ENCODE results near the gene EPHB6.

The EPHB6 gene

DNA sequence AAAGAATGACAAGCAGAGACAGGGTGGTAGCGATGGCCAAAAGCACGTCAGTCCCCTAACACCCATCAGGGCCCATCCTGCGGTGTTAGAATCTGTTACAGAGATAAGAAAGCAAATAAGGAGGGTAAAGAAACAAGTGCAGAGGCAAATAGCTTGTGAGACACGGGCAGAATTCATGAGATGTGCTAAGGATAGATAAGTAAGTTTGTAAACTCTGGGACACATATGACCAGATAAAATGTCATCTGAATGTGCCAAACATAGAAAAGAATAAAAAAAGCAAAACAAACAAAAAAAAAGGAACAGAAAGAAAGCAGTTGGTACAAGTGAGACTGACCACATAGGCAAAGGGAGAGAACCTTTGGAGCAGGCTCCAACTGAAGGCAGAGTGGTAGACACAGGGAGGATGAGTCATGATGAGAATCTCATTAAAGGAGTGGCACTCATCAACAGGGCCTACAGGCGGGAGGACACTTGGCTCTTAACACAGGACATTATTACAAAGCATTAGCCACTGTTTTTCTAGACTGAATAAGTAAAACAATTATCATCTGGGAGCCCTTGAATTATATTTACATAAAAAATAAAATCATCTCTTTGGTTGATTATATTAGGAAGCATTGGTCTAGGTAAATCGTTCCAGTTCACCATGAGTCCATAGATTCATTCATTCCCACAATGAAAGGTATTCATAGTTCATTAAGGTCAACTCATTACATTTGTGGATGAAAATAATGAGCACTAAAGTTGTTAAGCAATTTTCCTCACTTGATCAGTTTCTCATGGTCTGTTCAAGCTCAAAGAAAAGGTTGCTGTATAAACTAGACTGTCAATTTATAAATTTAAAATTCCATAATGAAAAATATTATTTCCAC is 21.5 kb upstream of the EPHB6 start:
- DNase-seq (ENCODE audit: low read depth in 1 of 2, low spot score in 1 of 2), result no peak

DNA sequence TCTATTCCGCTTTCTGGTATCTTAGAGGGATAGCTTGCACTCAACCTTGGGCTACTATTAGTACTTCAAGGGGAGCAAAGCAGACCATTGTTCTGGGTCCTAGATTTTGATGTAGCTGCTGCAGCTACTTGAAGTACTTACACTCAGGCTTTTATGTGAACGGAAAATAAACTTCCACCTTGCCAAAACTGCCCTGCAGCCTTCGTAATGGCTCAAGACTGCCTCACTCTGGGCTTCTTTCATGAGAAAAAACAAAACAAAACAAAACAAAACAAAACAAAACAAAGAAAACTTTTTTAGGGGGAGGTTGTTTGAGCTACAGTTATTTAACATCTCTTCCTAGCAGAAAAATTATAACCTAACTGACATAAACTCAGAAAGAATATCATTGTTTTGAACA is 19.4 kb upstream of the EPHB6 start:
- DNase-seq (ENCODE audit: low read depth in 1 of 2, low spot score in 1 of 2), result no peak

DNA sequence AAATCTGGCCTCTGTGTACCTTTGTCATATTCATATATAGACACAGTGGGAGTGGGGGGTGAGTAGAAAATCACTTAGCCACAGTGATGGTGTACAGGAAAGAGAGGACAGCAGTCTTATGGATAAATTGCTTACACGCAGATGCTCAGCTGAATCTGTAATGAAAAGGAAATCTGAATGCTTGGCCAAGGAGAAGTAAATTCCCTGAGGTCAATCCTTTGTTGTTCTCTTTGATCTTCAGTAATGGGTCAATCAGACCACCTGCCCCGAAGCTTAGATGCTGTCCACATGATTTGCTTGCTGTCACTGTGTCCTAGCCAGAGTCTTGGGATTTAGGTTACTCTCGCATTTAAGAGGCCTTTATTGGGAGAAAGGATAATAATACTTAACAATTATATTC is 18.4 kb upstream of the EPHB6 start:
- DNase-seq (ENCODE audit: low read depth in 1 of 2, low spot score in 1 of 2), result no peak

DNA sequence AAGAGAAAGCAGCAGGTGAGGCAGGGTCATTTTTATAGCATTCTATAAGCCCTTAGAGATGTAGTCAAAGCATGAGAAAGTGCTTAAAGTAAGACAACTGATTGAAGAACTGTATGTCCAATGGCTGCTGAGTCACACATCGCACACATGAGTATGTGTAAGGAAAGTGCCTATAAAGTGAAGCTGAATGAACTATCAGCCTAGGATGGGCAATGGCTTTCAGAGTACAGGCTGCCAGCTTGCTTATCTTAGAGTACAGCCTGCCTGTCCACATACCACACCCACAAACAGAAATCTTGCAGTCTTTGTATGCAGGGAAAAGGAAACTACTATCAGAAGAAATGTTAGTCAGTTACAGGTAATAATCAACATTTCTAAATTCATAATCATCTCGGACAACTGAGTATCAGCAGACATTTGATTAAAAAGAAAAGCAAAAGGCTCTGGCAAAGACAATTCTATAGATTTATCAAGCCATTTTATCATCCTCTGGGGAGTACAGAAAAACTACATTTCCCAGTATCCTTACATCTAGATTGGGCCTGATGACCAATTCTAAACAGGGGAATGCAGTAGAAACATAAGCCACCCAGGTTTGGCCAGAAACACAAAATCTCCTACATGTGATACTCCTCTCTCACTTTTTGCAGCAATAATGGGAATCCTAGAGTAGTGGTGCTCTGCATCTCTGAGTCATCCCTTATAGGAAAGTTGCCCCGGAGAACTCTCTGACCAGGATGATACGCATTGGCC is 16.2 kb upstream of the EPHB6 start:
- no peak for DNase-seq (ENCODE audit: low read depth in 1 of 2, low spot score in 1 of 2)

DNA sequence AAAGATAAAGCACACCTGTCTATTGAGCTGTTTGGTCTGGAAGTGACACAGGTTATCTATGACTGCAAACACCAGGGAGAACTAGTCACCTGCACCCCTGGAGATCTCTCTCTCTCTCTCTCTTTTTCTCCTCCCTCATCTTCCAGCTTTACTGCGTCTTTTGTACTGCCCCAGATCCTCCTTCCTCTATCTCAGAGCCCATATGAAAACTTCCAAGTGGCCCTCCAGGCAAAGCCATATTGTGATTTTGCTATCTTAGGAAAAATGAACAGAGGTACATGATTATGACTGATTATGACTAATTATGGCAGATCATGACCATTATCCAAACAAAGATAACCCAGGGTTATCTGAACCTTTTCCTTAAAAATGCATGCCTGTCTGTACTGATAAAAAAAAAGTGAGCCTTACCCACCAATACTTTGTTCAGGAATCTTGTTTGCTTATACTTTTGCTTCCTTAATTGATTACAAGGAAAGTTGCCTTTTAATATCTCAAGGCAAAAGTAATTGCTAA is 12.6 kb upstream of the EPHB6 start:
- DNase-seq (ENCODE audit: low read depth in 1 of 2, low spot score in 1 of 2), result no peak

DNA sequence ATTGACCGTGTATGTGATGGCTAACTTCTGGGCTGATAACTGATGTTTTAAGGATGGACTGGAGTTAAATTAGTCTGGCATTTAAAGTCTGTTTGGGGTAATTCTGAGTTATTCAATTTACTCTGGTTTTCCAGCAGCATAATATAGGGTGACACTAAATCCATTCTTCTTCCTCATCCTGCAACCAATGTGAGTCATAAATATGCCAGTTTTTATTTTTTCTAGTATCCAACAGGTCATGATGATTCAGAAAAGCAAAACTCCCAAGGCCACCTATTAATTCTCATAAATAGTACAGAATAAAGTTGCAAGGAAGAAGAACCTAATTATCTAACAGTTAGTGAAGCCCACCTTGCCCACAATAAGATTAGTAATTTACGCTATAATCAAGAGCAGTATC is 7.5 kb upstream of the EPHB6 start:
- no peak for DNase-seq (ENCODE audit: low read depth in 1 of 2, low spot score in 1 of 2)

DNA sequence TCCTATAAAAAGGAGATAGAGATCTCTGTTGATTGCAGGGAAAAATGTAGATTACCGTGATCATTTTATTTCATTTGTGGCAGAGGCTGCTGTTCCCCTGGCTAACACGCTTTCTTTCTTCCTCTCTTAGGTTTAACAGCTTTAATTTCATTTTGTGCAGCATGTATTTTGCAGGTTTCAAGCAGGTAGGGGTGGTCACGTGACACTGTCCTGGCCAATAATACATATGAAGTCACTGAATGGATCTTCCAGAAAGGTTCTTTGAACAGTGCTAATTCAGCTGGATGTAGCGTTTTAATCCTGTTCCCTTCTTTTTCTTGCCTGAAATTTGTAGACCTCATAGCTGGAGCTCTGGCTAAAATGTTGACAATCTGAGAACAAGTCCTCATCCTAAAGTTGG is 3.6 kb upstream of the EPHB6 start:
- no peak for DNase-seq (ENCODE audit: low read depth in 1 of 2, low spot score in 1 of 2)

DNA sequence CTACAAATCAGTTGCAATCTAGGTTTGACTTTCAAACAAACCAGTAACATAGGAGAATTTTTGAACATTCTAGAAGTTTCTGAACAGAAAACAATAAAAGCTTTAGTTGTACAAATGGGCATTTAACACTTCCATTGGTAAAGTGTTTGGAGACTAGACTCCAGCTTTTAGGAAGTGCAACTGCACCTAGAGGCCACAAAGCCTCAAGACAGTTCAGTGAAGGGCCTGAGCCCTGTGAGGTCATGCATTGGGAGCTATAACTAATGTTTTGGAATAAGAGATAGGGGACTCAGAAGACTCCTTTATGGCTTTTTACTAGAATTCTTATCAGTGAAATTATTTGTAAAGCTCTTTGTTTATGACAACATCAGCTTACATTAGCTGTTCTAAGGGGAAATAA is 3.0 kb upstream of the EPHB6 start:
- DNase-seq (ENCODE audit: low read depth in 1 of 2, low spot score in 1 of 2), result no peak

DNA sequence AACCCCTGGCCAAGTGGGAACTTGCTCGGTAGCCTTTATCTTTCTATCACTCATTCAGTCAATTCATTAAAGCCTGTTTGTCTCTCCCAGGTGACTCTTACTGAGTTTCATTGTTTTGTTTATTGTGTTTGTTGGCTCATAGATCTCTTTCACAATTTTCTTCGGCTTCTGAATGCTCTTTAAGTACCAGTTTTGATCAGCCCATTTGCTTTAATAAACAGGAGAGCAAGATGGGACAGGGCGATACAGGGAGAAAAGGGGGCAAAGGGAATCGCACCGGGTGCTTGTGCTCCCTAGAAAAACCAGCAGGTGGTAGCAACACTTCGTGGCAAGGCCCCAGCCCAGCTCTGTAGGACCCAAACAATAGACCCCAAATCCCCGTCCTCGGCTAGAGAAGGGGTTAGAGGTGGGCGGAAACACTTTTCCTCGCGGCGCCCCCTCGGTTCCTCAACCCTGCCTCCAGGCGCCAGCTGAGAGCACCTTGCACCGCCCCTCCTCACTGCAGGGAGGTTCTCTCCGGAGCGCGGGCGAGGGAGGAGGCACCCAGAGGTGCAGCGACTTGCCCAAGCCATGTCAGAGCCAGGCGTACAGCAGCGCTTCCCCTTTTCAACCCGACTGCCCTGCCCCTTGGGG is 1.0 kb upstream of the EPHB6 start:
- peak in 1 of 2 donors; percentile 49 for DNase-seq (ENCODE audit: low read depth in 1 of 2, low spot score in 1 of 2)

DNA sequence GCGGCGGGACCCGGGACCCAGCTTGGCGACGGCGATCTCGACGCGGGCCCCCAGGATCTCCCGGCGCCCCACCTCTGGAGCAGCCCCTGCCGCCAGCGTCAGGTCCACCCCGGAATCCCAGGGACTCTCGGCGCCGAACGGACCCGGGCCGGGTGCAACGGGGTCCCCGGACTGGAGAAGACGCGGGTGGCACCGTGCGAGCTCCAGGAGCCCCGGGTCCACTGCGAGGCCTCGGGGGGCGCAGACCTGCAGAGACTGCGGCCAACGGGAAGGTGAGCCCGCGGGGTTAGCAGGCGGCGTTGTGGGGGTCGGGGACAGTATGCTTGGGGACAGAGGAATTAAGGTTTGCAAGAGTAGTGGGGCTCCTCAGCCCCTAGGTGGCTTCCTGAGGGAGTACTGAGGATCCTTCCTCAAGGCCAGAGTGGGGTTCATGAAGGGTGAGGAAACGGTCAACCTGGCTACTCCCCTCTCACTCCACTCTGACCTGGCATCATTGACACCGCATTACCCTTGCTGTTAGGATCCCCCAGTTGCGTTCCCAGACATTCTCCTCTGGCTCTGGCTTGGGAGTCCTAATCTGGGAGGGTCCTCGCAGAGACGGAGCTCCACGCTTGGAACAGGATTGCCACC is 353 bp downstream of the EPHB6 start:
- no peak for DNase-seq (ENCODE audit: low read depth in 1 of 2, low spot score in 1 of 2)

DNA sequence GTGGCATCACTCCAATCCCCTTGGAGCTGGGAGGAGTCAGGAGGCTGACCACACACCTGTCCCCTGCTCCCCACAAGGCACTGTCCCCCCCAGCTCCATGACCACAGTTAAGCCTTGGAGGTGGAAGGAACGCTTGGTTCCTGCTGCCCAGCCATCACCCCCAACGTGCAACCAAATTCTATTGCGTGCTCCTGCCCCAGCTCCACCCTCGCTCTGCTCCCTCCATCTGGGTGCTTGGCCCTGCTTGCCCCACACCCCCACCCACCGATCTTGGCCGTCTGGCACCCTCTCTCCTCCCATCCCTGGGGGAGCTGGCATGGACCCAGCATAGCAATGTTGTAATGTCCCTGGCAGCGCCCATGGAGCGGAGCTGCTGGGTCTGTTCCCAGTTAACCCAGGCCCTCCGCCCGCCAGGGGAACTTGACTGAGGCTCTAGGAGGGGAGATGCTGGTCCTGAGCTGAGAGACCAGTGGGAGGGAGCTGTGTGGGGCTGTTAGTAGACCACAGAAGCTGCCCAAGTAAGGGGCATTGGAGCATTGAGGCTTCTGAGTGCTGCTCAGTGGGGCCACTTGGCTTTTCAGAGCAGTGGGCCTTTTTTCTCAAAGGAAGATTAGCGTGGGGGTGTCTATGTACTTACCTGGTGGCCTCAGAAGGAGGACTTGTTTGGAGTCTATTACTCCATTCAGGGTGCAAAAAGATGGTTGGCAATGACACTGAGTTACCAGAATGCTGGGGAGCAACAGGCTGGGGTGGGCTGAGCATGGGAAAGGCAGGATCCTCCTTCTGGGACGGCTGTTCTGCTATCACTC is 1.1 kb downstream of the EPHB6 start:
- DNase-seq (ENCODE audit: low read depth in 1 of 2, low spot score in 1 of 2), result no peak

DNA sequence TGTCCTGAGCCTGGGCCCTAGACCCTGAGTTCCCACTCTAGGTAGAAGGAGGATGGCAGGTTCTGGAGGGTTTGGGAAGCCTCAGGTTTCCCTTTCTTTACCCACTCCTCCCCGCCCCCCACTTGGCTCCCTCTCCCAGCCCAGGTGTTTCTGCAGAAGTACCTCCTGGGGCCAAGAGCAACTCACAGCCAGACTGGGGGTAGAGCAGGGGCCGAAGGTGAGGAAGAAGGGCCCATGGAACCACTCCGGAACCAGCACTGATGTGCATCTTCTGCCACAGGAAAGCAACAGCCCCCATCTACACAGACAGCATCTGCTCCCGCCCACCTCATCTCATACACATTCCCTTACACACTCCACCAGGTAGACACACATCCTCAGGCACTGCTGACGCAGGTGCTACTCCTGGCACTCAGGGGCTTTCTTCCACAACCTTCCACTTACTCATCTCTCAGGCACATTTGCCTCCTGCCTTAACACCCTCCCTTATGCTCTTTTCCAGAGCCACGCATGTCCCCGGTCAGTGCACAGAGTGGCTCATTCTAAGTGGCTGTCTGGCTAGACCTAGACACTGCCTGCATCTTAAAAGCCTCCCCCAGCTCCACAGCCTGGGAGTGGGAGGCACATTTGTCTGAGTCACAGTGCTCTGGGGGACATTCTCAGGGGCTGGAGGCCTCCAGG is 1.8 kb downstream of the EPHB6 start:
- no peak for DNase-seq (ENCODE audit: low read depth in 1 of 2, low spot score in 1 of 2)

DNA sequence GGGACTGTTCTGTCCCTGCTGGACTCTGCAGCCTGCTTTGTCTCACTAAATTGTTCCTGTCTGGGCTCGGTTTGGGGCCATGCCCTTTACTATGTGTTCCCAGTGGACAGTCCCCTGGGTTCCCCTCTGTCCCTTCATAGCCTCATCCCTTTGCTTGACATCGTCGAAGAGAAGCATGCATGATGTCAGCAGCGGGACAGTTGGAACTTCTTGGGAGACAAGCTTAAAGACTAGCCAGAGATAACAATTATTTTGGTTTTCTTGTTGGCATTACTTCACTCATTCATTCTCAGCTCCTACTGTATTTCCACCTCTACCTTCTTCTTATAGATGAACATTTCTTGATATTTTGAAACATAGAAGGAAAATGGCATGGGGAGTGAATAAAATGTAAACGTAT is 2.7 kb downstream of the EPHB6 start:
- no peak for DNase-seq (ENCODE audit: low read depth in 1 of 2, low spot score in 1 of 2)

DNA sequence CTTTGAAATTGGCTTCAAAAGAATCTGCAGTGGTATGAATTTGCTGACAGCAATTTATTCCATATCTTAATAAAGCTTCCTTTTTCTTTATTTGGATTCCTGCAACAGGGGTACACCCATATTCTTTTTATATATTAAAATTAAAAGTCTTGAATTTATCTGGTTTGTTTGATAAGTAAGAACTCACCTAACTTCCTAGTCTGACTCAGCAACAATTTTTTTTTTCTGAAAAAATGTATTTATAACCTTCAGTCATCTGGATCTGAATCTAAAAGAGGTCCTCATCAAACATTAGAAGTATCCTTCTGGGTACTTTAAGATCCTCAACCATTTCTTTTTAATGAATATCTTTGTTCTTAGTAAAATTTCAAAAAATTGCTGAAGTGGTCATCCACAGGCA is 4.5 kb downstream of the EPHB6 start:
- no peak for DNase-seq (ENCODE audit: low read depth in 1 of 2, low spot score in 1 of 2)

DNA sequence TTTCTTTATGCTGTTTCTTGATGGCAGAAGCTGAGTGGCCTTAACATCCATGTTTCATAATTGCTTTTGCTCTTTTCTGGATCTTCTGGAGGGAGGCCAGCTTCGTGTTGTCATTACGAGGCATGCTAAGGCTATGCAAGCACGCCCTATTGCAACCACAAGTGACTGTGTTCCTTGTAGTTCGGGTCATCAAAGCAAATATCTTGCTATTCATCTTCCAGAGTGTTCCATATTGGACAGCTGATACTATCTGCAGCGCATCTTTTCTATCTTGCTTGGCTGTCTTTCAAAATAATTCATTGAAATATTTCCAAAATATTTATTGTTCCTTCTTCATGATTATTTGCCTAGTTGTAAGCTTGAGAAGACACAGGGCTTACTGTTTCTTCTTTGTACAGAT is 5.0 kb downstream of the EPHB6 start:
- DNase-seq (ENCODE audit: low read depth in 1 of 2, low spot score in 1 of 2), result no peak

DNA sequence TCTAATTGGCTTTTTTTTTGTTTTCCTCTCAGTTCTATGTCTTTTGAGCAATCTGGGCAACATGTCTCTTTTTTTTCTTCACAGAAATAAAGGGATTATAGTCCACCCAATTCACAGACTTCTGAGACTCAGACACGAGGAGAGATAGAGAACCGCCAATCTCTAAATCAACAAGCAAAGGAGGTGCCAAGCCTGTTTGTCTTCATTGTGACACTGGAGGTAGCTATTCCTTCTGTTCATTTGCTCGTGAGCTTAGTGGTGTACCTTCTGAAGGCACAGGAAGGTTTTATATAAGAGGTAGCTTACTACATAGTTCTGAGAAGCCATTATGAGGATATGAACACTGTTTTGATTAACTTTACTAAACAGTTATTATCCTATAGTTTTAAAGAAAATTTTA is 6.1 kb downstream of the EPHB6 start:
- DNase-seq (ENCODE audit: low read depth in 1 of 2, low spot score in 1 of 2), result no peak

DNA sequence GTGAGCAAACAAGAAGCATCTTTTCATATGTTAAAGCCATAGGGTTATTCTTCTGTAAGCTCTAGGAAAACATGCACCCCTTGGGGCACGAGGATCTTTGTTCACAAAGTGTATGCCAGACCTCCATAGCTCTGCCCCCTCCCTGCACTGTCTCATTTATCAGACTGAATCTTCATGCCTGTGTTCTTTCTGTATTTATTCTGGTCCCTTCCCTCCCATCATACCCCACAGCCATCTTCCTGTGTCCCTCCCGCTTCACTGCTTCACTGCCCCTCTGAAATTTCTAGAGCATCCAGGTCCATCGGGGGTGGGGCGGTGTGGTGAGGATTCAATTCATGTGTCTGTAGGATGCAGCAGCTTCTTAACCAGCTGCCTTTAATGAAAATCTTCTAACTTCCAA is 7.5 kb downstream of the EPHB6 start:
- no peak for DNase-seq (ENCODE audit: low read depth in 1 of 2, low spot score in 1 of 2)

DNA sequence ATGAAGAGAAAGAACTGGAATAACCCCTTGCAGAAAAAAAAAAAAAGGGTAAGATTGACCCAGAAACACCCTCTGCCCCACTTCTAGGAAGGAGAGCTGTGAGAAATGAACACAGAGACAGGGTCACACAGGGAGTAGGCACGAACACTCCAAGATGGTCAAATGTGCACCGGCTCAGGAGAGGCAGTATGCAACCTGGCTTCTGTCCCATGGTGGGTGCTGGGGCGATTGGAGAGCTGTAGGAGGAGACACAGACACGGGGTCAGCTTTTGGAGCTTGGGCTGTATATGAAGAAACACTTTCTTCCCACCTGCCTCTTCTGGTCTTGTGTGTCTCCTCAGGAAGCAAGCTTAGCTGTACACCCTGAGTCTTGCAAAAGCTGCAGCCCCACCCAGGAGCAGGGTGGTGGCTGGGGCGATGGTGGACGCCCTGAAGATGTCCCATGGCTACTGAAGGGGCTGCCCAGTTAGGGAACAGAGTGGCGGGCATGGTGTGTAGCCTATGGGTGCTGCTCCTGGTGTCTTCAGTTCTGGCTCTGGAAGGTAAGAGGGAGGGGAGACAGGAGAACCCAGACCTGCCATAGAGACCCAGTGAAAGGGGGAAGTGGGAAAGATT is 8.0 kb downstream of the EPHB6 start:
- no peak for DNase-seq (ENCODE audit: low read depth in 1 of 2, low spot score in 1 of 2)

DNA sequence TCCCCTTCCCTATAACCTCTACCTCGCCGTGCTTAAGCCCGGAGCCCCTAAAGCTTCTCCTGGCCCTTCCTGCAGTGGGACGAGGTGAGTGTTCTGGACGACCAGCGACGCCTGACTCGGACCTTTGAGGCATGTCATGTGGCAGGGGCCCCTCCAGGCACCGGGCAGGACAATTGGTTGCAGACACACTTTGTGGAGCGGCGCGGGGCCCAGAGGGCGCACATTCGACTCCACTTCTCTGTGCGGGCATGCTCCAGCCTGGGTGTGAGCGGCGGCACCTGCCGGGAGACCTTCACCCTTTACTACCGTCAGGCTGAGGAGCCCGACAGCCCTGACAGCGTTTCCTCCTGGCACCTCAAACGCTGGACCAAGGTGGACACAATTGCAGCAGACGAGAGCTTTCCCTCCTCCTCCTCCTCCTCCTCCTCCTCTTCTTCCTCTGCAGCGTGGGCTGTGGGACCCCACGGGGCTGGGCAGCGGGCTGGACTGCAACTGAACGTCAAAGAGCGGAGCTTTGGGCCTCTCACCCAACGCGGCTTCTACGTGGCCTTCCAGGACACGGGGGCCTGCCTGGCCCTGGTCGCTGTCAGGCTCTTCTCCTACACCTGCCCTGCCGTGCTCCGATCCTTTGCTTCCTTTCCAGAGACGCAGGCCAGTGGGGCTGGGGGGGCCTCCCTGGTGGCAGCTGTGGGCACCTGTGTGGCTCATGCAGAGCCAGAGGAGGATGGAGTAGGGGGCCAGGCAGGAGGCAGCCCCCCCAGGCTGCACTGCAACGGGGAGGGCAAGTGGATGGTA is 9.2 kb downstream of the EPHB6 start:
- DNase-seq (ENCODE audit: low read depth in 1 of 2, low spot score in 1 of 2), result no peak
